ENCODE measurements around the gene VASH1.

GRCh38 chr14:76830556-76830955 lies 69.3 kb downstream of the VASH1 start:
- no peak for TF ChIP-seq CTCF (optimal IDR thresholded peaks at IDR 0.05 in 1 of 3, IDR thresholded peaks at IDR 0.05 in 1 of 3, conservative IDR thresholded peaks at IDR 0.05 in 1 of 3; ENCODE audit: extremely low read depth in 1 of 3, insufficient read depth in 2 of 3, low read length in 3 of 3)
- TF ChIP-seq EZH2 (IDR thresholded peaks at IDR 0.05; ENCODE audit: low read length): no peak

All from keratinocyte (primary cell).